Nephron progenitor cell (in vitro differentiated cells): ENCODE data around the gene CDK2AP2.

Experiments
- DNase-seq: peaks from one replicate; pipeline ENCODE4 v3.0.0; 2021
- H3K27ac Mint-ChIP-seq: 2 replicates; pipeline ENCODE4 v1.8.0; 2021; ENCODE audit warnings: mild to moderate bottlenecking, moderate library complexity, mixed read lengths
- H3K27me3 Mint-ChIP-seq: 2 replicates; pipeline ENCODE4 v1.8.0; 2021; ENCODE audit warnings: mild to moderate bottlenecking, low read depth, mixed read lengths; ENCODE audit not compliant: poor library complexity
- H3K36me3 Mint-ChIP-seq: 2 replicates; pipeline ENCODE4 v1.8.0; 2021; ENCODE audit warnings: low read depth, mixed read lengths
- H3K4me1 Mint-ChIP-seq: 2 replicates; pipeline ENCODE4 v1.8.0; 2021; ENCODE audit warnings: mixed read lengths
- H3K4me3 Mint-ChIP-seq: 2 replicates; pipeline ENCODE4 v1.8.0; 2021; ENCODE audit warnings: mild to moderate bottlenecking, moderate library complexity, mixed read lengths
- H3K9me3 Mint-ChIP-seq: 2 replicates; pipeline ENCODE4 v1.8.0; 2021; ENCODE audit warnings: mild to moderate bottlenecking, moderate library complexity, mixed read lengths
- TF ChIP-seq, protein P1 (sequence below): fragments of 200-600 bp; sonication (generic); IDR thresholded peaks from 2 replicates; pipeline ENCODE4 v1.5.0; 2021; ENCODE audit warnings: antibody characterized with exemption

CDK2AP2 gene

DNA sequence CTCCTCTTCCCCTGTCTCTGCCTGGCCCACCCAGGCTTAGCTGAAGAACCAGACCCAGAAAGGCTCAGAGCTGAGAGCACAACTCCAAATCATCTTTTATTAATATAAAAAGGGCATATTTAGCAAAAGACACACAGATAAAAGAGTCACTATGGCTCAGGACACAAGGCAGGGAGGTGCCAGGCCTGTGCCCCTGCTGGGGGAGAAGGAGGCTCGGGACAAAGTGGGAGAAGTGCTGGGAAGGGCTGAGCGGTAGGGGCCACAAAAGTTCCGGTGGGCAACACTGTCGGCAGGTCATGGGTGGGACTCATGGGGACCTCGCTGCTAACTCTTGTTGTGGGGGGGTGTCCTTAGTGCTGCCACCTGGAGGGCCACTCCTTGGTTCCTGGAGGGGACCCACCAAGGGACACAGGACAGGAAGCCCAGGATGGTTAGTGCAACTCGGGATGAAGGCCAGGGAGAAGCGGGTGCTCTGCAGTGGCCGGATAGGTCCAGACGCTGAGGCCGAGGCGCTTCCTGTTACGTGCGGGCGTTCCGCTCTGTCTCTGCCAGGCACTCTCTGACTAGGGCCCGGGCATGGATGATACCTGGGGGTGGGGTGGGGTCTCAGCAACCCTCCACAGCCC is 1.4 kb downstream of the CDK2AP2 start:
- Mint-ChIP-seq H3K4me1 (peaks cover 57% of the 10 kb centered on the region), H3K4me3 (peak overlapping the region; percentile 86), H3K36me3 (no peaks in the 10 kb centered on the region), H3K27me3 (peaks cover 24% of the 10 kb centered on the region), H3K27ac (no peak overlapping the region), H3K9me3 (no peaks in the 10 kb centered on the region)
- no peak for DNase-seq
- TF ChIP-seq, protein P1, sequence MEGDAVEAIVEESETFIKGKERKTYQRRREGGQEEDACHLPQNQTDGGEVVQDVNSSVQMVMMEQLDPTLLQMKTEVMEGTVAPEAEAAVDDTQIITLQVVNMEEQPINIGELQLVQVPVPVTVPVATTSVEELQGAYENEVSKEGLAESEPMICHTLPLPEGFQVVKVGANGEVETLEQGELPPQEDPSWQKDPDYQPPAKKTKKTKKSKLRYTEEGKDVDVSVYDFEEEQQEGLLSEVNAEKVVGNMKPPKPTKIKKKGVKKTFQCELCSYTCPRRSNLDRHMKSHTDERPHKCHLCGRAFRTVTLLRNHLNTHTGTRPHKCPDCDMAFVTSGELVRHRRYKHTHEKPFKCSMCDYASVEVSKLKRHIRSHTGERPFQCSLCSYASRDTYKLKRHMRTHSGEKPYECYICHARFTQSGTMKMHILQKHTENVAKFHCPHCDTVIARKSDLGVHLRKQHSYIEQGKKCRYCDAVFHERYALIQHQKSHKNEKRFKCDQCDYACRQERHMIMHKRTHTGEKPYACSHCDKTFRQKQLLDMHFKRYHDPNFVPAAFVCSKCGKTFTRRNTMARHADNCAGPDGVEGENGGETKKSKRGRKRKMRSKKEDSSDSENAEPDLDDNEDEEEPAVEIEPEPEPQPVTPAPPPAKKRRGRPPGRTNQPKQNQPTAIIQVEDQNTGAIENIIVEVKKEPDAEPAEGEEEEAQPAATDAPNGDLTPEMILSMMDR = no peak

DNA sequence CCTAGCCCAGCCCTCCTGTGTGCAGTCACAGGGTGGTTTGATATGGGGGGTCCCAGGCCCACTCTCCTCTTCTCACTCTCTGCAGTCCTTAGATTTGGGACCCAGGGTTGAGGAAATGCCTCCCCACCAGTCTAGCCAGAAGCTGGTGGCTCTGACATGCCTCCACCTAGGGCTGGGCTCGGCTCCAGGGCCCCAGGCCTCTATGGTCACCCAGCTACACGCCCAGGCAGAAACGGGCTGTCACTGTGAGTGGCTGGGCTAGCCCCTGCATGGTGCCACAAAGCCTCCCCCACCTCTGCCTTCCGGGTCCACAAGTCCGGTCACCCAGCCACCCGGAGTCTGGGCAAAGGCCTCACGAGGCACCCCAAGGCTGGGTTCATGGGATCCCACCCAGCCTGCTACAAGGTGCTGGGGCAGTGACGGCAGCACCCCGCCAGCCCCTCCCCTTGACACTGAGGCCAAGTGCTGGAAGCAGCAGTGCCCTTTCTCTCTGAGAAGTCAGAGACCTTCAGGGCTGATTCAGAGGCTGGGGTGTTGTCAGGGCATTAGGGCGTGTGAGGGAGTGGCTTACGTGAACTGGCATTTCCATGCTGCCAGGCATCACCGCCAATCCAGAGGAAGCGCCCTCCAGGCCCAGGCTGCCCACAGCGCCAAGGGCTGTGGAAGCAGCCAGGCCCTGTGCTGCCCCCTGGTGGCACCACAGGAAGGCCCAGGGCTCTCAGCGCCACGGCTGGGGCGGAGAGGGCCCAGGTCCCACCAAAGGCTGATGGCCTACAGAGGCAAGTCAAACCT is 2.2 kb downstream of the CDK2AP2 start:
- Mint-ChIP-seq H3K36me3 (peaks cover 6% of the 10 kb centered on the region), H3K4me3 (peak overlapping the region; percentile 86), H3K27ac (peak overlapping the region; percentile 64)

DNA sequence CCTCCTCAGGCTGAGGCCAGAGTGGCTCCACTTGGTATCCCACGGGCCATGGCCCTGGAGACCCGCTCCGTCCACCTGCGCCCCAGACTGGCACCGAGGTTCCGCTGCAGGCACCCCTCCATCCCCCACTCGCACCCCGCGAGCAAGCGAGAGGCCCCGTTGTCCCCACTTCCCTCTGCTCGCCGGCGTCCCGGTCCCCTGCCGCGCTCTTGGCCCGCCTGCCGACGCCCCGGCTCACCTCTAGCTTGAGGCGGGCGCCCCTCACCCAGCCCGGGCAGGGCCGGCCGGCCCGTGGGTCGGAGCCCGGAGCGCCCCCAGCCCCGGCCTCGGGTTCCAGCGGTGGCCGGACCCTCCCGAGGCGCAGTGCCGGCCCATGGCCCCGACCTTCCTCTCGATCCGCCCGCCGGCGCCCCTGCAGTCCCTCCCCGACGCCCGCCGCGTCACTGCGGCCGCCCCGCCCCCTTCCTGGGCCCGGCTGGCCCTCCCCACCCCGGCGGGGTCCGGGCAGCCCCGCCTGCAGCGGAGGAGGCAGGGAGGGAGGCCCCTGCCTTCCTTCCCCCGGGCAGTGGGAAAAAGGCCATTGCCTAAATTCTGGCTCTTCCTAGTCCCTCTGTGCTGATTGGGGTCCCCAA is 2.9 kb downstream of the CDK2AP2 start, which contains the start of gene PITPNM1:
Gene PITPNM1, minus strand, starts transcription at position 414 of the 632 bp plus-strand sequence. CDS start 1,183 bp downstream, outside the sequence.
- peak within 1 kb of the TSS; percentile 64 for H3K27ac Mint-ChIP-seq
- peaks cover 10% of the 10 kb centered on the region for H3K27me3 Mint-ChIP-seq
- peak; percentile 85 for DNase-seq
- TF ChIP-seq, protein P1 = no peak
- H3K9me3 Mint-ChIP-seq = no peaks in the 10 kb centered on the region
- peaks cover 62% of the 10 kb centered on the region for H3K4me1 Mint-ChIP-seq
- peak within 1 kb of the TSS; percentile 86 for H3K4me3 Mint-ChIP-seq
- peaks cover 10% of the 10 kb centered on the region for H3K36me3 Mint-ChIP-seq

More for the DNA sequence above, 2.2 kb downstream of the CDK2AP2 start:
- H3K27me3 Mint-ChIP-seq = peaks cover 17% of the 10 kb centered on the region
- H3K4me1 Mint-ChIP-seq = peaks cover 61% of the 10 kb centered on the region
- peak; percentile 85 for DNase-seq
- H3K9me3 Mint-ChIP-seq = no peaks in the 10 kb centered on the region
- TF ChIP-seq, protein P1 = peak; percentile 96

DNA sequence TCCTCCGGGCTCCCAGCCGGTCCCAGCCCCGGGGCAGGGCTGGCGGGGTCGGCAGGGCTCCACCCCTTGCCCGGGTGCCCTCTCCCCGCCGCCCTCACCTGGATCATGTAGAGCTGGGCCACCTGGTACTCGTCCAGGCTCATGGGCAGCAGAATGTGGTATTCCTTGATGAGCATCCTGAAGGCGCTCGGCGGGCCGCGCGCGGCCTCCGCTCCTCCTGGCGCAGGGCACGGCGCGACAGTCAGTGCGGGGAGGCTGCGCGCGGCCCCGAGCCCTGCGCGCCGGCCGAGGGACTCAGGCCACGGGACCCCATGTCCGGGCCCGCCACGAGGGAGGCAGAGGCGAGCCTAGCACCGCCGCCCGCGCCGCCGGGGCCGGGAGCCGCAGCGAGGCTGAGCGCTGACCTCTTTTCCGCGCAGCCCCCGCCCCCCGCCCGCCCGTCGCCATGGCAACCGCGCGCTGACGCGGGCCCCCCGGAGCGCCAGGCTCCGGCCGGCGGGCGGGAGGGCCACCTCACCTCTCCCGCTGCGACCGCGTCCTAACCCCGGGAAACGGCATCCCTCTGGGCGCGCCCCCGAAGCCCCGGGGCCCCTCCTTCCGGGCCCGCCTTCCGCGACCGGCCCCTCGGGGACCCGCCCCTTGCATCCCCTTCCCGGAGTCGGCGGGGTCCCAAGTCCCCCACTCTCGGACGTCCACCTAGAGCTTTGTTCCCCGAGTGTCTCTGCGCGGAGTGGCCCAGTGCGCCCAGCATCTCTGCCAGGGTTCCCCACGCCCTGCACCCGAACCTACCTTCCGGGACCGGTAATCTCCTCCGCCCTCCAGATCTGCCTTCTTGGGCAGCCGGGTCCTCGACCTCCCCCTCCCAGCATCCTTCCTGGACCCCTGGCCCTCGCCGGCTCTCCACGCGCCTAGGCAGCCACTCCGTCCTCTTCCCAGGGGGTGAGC is 3.7 kb downstream of the CDK2AP2 start:
- H3K27ac Mint-ChIP-seq = no peak overlapping the region

More for the DNA sequence above, 3.7 kb downstream of the CDK2AP2 start:
- Mint-ChIP-seq H3K36me3 (peaks cover 14% of the 10 kb centered on the region), H3K9me3 (no peaks in the 10 kb centered on the region), H3K4me1 (peaks cover 56% of the 10 kb centered on the region), H3K4me3 (peak overlapping the region; percentile 85), H3K27me3 (peaks cover 7% of the 10 kb centered on the region)
- DNase-seq = peak; percentile 79
- TF ChIP-seq, protein P1 = no peak
